ENCODE results near the gene DTNBP1. TPM values are rescaled to one million over a fixed set of nuclear protein-coding genes. Genes with fewer than 3 reads are reported as not detected.

Gene DTNBP1
- total RNA-seq, 4 donors from 2014 or later = 5.2 to 14.7 (median 7.5) TPM

DNA sequence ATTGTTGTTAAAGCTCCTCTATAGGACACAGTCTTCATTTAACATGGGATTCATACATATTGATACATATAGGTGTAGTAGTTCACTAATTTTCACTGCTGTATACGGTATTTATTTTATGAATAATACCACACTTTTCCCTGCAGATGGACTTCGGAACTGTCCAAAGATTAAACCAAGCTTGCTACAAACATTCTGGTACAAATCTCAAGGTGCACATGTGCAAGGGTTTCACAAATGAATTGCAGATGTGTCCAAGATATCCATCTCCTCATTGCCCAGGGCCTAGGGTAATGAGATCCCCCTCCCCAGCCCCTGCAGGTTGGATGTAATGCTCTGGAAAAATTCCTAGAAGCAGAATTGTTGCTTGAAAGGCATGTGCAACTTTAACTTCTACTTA lies 31.4 kb downstream of the DTNBP1 start:
- no peak for DNase-seq
- H3K4me3 ChIP-seq = no peak overlapping the region
- H3K36me3 ChIP-seq = peaks cover 0 to 22% (median 0%) of the 10 kb centered on the region in 3 donors
- H3K9me3 ChIP-seq = no peaks in the 10 kb centered on the region
- H3K27ac ChIP-seq = no peak overlapping the region
- intact Hi-C loops (cut with DNase I) = no loop called here
- H3K27me3 ChIP-seq = no peaks in the 10 kb centered on the region
- 84 to 87% methylated on average over 2 of the region's 2 CpGs for WGBS, 2 donors
- TF ChIP-seq POLR2A (IDR thresholded peaks at IDR 0.05) = no peak
- TF ChIP-seq, protein P1, sequence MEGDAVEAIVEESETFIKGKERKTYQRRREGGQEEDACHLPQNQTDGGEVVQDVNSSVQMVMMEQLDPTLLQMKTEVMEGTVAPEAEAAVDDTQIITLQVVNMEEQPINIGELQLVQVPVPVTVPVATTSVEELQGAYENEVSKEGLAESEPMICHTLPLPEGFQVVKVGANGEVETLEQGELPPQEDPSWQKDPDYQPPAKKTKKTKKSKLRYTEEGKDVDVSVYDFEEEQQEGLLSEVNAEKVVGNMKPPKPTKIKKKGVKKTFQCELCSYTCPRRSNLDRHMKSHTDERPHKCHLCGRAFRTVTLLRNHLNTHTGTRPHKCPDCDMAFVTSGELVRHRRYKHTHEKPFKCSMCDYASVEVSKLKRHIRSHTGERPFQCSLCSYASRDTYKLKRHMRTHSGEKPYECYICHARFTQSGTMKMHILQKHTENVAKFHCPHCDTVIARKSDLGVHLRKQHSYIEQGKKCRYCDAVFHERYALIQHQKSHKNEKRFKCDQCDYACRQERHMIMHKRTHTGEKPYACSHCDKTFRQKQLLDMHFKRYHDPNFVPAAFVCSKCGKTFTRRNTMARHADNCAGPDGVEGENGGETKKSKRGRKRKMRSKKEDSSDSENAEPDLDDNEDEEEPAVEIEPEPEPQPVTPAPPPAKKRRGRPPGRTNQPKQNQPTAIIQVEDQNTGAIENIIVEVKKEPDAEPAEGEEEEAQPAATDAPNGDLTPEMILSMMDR (IDR thresholded peaks at IDR 0.05) = no peak
- H3K4me1 ChIP-seq = peaks cover 3 to 30% (median 3%) of the 10 kb centered on the region in 3 donors

DNA sequence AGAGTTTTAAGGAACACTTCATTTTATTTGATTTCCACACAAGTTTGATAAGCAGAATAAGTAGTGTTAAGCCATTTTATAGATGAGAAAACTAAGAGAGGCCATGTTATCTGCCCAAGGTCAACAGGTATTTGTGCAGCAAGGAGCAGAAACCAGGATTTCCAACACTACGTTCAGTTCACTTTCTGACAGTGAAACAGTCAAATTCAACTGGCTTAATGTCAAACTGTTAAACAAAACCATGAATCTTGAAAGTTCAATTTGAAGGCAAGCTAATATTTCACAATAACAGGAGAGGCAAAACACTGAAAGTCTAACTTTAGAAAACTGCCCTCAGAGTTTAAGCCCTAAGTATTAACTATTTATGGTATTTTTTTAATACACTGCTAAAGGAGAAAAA lies 32.6 kb downstream of the DTNBP1 start:
- intact Hi-C loops (cut with DNase I) = no loop called here
- WGBS, 2 donors = 57 to 60% methylated on average over 1 of the region's 1 CpG

DNA sequence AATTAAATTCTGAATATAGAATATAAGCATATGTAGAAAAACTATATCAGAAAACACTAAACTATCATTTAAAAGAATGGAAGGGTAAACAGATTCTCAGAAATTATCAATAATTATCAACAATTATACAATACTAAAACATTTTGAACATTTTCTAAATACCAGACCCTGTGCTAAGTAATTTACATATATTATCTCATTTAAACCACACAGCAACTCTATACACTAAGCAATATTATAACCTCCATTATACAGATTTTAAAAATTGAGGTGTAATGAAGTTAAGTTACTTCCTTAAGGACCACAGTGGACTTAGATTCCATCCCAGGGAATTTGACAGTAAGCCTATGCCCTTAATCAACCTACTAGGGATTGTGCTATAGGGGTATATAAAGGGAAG lies 33.3 kb downstream of the DTNBP1 start:
- Histone ChIP-seq H3K36me3 (peaks cover 0 to 22% (median 0%) of the 10 kb centered on the region in 3 donors), H3K9me3 (no peaks in the 10 kb centered on the region), H3K27ac (no peak overlapping the region), H3K4me1 (peaks cover 3 to 30% (median 3%) of the 10 kb centered on the region in 3 donors), H3K27me3 (no peaks in the 10 kb centered on the region), H3K4me3 (no peak overlapping the region)
- intact Hi-C loops (cut with DNase I) = no loop called here
- no peak for DNase-seq
- no peak for TF ChIP-seq POLR2A (IDR thresholded peaks at IDR 0.05)

More for the DNA sequence above, 32.6 kb downstream of the DTNBP1 start:
- TF ChIP-seq, protein P1 (IDR thresholded peaks at IDR 0.05) = no peak
- no peak for TF ChIP-seq POLR2A (IDR thresholded peaks at IDR 0.05)
- H3K27me3 ChIP-seq = no peaks in the 10 kb centered on the region
- H3K36me3 ChIP-seq = peaks cover 0 to 26% (median 0%) of the 10 kb centered on the region in 3 donors
- no peak overlapping the region for H3K4me3 ChIP-seq
- peaks cover 3 to 30% (median 3%) of the 10 kb centered on the region in 3 donors for H3K4me1 ChIP-seq
- no peak for DNase-seq
- no peak overlapping the region for H3K27ac ChIP-seq
- no peaks in the 10 kb centered on the region for H3K9me3 ChIP-seq

DNA sequence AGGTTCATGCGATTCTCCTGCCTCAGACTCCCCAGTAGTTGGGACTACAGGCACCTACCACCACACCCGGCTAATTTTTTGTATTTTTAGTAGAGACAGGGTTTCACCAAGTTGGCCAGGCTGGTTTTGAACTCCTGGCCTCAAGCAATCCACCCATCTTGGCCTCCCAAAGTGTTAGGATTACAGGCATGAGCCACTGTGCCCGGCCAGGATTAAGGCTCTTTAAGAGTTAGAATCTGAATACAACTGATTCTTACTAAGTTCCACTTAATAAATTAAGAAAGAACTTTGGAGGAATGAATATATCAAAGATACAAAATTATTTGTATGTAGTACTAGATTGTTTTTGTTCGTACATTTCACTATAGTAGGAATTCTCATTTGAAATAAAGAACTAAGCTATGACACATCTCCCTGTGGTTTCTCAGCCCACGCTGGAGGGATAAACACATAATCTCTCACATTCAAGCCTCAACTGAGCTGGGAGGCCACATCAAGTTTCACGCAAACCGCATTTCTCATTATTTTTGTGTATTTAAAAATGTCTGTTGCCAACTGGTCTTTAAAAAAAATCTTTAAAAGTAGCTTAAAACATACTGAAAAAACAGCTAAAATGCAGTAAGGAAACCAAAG lies 34.2 kb downstream of the DTNBP1 start:
- Histone ChIP-seq H3K4me1 (peaks cover 3 to 30% (median 3%) of the 10 kb centered on the region in 3 donors), H3K27me3 (no peaks in the 10 kb centered on the region), H3K9me3 (no peaks in the 10 kb centered on the region), H3K36me3 (peaks cover 0 to 24% (median 0%) of the 10 kb centered on the region in 3 donors), H3K27ac (peak overlapping the region in 2 of 4 donors; percentile 17 to 47), H3K4me3 (no peak overlapping the region)
- TF ChIP-seq, protein P1 (IDR thresholded peaks at IDR 0.05) = no peak
- no peak for TF ChIP-seq POLR2A (IDR thresholded peaks at IDR 0.05)
- 34 to 42% methylated on average over 6 to 7 of the region's 7 CpGs for WGBS, 2 donors
- intact Hi-C loops (cut with DNase I) = no loop called here
- no peak for DNase-seq

DNA sequence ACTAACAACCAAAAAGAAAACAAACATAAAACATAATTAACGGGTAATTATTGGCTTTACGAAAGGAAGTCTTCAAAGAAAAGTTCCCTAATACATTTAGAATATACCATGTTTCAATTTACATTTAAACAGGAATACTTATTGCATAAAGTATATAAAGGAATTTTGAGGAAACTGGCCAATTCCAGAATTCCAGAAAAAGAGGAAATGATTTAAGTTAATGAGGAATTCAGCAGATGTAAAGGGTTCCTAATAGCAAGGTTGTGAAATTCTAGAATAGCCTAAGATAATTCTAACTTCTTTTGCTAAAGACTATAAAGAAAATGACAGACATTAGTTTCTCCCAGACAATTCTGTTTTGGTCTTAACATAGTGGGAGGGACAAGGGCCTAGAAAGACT lies 35.0 kb downstream of the DTNBP1 start:
- H3K9me3 ChIP-seq = no peaks in the 10 kb centered on the region
- TF ChIP-seq, protein P1 (IDR thresholded peaks at IDR 0.05) = no peak
- TF ChIP-seq POLR2A (IDR thresholded peaks at IDR 0.05) = no peak
- 89 to 96% methylated on average over 2 of the region's 2 CpGs for WGBS, 2 donors
- no peaks in the 10 kb centered on the region for H3K27me3 ChIP-seq
- DNase-seq = no peak
- peak overlapping the region in 1 of 4 donors; percentile 47 for H3K27ac ChIP-seq
- no peak overlapping the region for H3K4me3 ChIP-seq
- intact Hi-C loops (cut with DNase I) = no loop called here
- peaks cover 3 to 36% (median 8%) of the 10 kb centered on the region in 3 donors for H3K4me1 ChIP-seq
- peaks cover 0 to 24% (median 0%) of the 10 kb centered on the region in 3 donors for H3K36me3 ChIP-seq

Measured in esophagus squamous epithelium (tissue), 5 donors.